Measurements from ENCODE around the gene FRMD3. TPM values are rescaled to one million over a fixed set of nuclear protein-coding genes. Genes with fewer than 3 reads are reported as not detected.

Gene FRMD3
- total and polyA plus RNA-seq, 8 donors = 1.0 to 3.7 (median 2.3) TPM

- Histone ChIP-seq H3K36me3 (no peaks in the 10 kb centered on the region), H3K27me3 (no peaks in the 10 kb centered on the region), H3K4me1 (no peaks in the 10 kb centered on the region), H3K27ac (no peak overlapping the region), H3K4me3 (no peak overlapping the region), H3K9me3 (peaks cover 0 to 6% of the 10 kb centered on the region in 2 donors)
- intact Hi-C loops (cut with DNase I) = no loop called here
- DNase-seq = no peak
- no peak for ATAC-seq
- TF ChIP-seq CTCF (IDR thresholded peaks at IDR 0.05) = no peak
These were observed 58.4 kb downstream of the FRMD3 start for GRCh38 chr9:83479765-83480164.

- H3K9me3 ChIP-seq = peaks cover 0 to 6% of the 10 kb centered on the region in 2 donors
- H3K36me3 ChIP-seq = no peaks in the 10 kb centered on the region
- H3K27ac ChIP-seq = no peak overlapping the region
- no peaks in the 10 kb centered on the region for H3K27me3 ChIP-seq
- no peak for TF ChIP-seq CTCF (IDR thresholded peaks at IDR 0.05)
- H3K4me3 ChIP-seq = no peak overlapping the region
- ATAC-seq (no peak), DNase-seq (no peak)
- intact Hi-C loops (cut with DNase I) = no loop called here
- H3K4me1 ChIP-seq = peaks cover 0 to 14% of the 10 kb centered on the region in 2 donors
These were observed 60.6 kb downstream of the FRMD3 start for GRCh38 chr9:83477571-83477970.

GRCh38 chr9:83477120-83477519 is 61.1 kb downstream of the FRMD3 start:
- no peaks in the 10 kb centered on the region for H3K27me3 ChIP-seq
- TF ChIP-seq CTCF (IDR thresholded peaks at IDR 0.05) = no peak
- DNase-seq = no peak
- no peak for ATAC-seq
- peaks cover 0 to 6% of the 10 kb centered on the region in 2 donors for H3K9me3 ChIP-seq
- intact Hi-C loops (cut with DNase I) = no loop called here
- H3K27ac ChIP-seq = no peak overlapping the region
- peaks cover 0 to 19% of the 10 kb centered on the region in 2 donors for H3K4me1 ChIP-seq
- no peaks in the 10 kb centered on the region for H3K36me3 ChIP-seq
- H3K4me3 ChIP-seq = no peak overlapping the region

GRCh38 chr9:83476513-83476912 is 61.7 kb downstream of the FRMD3 start:
- ATAC-seq (no peak), DNase-seq (no peak)
- no peaks in the 10 kb centered on the region for H3K27me3 ChIP-seq
- no peak for TF ChIP-seq CTCF (IDR thresholded peaks at IDR 0.05)
- peaks cover 0 to 6% of the 10 kb centered on the region in 2 donors for H3K9me3 ChIP-seq
- intact Hi-C loops (cut with DNase I) = no loop called here
- H3K4me3 ChIP-seq = no peak overlapping the region
- no peak overlapping the region for H3K27ac ChIP-seq
- H3K36me3 ChIP-seq = no peaks in the 10 kb centered on the region
- peaks cover 0 to 25% of the 10 kb centered on the region in 2 donors for H3K4me1 ChIP-seq

- intact Hi-C loops (cut with DNase I) = no loop called here
- Histone ChIP-seq H3K27me3 (no peaks in the 10 kb centered on the region), H3K9me3 (peaks cover 0 to 6% of the 10 kb centered on the region in 2 donors), H3K36me3 (no peaks in the 10 kb centered on the region), H3K4me1 (peaks cover 0 to 33% of the 10 kb centered on the region in 2 donors), H3K4me3 (no peak overlapping the region), H3K27ac (no peak overlapping the region)
- TF ChIP-seq CTCF (IDR thresholded peaks at IDR 0.05) = no peak
- no peak for ATAC-seq
- no peak for DNase-seq
These were observed 62.5 kb downstream of the FRMD3 start for GRCh38 chr9:83475741-83476140.

All from left lung (tissue), 10 donors.